SK-N-DZ (cell line): Measurements from ENCODE around the gene ZNF735. TPM values are rescaled to one million over a fixed set of nuclear protein-coding genes. Genes with fewer than 3 reads are reported as not detected.
A peak's percentile ranks its signal among the peaks of the same experiment; 100 is the strongest.
"Not testable (repeated sequence)": the region's sequence is repeated elsewhere in the genome, so short reads cannot be mapped to it uniquely, and the experiment has no call there.

Source experiments
- DNase-seq: peaks from one replicate; pipeline ENCODE4 v3.0.0-alpha.2; 2015; ENCODE audit warnings: low spot score
- polyA plus RNA-seq, 2 experiments: library from polyadenylated mRNA; depleted of rRNA; stranded (reverse); fragments of >200 nt; gene quantifications; 2 replicates each; pipeline ENCODE4 v1.2.3, GENCODE V29; 2014

Gene ZNF735
- polyA plus RNA-seq (2014; cell fraction: cytosol; rRNA removed), result not detected in 2 replicates
- polyA plus RNA-seq (2014; cell fraction: nucleus; rRNA removed), result not detected in 2 replicates

DNA sequence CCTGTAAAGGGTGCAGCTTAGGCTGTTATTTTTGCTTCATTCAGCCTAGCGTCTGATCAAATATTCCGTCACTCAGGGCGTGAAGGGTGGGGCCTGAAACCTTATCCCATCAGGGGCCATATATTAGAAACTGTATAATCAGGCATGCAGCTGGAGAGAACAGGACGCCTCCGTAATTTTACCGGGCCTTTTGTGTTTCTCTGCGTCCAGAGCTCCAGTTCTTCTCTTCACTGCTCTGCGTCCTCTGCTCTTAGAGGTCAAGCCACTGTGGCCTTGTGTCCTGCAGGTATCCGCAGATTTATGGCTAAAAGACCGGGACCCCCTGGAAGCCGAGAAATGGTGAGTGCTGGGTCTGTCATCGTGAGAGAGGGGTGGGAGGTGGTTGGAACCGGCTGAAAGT, at the start of gene ZNF735:
Gene ZNF735 (plus strand): TSS at position 301 of the 400 bp plus-strand sequence. CDS start 0 bp downstream, at position 301.
- DNase-seq, result no peak

DNA sequence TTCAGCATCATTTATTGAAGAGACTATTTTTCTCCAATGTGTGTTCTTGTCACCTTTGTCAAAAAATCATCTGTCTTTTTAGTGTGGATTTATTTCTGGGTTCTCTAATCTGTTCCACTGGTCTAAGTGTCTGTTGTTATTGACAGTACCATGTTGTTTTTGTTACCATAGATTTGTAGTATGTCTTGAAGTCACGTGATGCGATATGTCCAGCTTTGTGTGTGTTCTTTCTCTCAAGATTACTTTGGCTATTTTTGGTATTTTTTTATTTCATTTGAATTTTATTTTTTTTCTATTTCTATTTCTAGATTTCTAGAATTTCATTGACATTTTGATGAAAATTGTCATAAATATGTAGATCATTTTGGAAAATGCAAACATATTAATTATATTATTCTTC, 36.0 kb upstream of the ZNF735 start:
- not testable (repeated sequence) for DNase-seq

DNA sequence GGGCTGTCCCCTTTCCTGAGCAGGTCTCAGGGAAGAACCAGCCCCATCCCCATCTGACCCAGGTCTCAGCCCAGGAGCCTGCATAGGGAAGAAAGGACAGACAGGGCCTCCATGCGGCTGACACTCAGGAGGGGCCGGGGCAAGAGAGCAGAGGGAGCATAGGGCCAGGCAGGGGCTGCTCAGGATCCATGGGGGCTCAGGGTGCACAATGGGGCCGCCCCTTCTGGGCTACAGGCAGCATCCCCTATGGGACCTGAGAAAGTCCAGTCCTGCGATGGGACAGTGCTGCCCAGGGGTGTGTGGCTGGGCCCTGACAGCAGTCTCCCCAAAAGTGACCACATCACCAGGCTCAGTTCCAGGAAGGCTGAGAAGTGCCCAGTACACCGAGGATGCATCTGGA, 32.7 kb upstream of the ZNF735 start:
- DNase-seq, result no peak

DNA sequence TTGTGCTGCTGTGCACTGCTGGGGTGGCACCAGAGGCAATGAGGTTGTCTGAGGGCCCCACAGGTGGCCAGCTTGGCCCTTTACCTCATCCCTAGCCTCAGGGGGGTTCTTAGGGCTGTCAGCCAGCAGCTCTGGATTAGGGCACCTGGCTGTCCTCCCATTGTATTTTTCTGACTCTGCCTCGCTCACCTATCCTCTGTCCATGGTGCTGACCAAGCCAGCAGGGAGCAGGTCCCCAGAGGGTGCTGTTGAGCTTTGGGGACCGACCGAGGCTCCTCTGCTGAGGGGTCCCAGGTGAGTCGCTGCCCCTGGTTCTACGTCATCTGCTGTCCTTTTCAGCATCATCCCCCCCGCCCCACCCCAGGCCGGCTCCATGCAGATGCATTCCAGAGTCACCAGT, 32.1 kb upstream of the ZNF735 start:
- DNase-seq, result no peak

DNA sequence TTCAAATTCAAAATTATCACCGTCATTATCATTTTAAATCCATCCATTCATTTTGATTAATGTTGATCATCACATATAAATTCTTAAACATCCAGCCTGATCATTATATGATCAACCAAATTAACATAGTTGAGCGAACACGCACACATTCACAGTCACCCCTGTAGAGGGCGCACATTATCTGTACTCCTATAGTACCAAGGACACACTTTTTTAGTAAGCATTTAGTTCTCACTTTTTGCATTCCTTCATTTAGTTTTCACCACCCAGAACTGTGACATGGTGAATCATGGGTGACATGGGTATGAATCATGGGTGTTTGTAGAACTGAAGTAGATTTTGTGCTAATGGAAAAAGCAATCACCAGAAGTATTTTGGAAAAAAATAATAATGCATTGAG, 26.0 kb upstream of the ZNF735 start:
- no peak for DNase-seq

DNA sequence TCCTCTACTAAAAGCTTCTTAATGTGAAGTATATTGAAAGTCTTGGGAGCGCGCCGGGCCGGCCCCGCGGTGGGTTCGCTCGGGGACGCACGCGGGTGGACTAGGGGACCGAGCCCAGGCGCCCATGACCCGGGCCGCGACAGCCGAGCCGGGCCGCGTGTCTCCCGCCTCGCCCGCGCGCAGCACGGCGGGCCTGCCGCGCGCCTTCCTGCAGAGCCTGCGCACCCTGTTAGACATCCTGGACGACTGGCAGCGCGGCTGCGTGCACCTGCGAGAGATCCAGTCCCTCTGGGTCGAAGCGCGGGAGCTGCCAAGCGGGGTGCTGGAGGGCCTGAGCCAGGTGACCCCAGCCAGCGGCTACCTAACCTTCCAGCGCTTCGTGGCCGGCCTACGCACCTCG, 25.4 kb upstream of the ZNF735 start:
- DNase-seq, result no peak

DNA sequence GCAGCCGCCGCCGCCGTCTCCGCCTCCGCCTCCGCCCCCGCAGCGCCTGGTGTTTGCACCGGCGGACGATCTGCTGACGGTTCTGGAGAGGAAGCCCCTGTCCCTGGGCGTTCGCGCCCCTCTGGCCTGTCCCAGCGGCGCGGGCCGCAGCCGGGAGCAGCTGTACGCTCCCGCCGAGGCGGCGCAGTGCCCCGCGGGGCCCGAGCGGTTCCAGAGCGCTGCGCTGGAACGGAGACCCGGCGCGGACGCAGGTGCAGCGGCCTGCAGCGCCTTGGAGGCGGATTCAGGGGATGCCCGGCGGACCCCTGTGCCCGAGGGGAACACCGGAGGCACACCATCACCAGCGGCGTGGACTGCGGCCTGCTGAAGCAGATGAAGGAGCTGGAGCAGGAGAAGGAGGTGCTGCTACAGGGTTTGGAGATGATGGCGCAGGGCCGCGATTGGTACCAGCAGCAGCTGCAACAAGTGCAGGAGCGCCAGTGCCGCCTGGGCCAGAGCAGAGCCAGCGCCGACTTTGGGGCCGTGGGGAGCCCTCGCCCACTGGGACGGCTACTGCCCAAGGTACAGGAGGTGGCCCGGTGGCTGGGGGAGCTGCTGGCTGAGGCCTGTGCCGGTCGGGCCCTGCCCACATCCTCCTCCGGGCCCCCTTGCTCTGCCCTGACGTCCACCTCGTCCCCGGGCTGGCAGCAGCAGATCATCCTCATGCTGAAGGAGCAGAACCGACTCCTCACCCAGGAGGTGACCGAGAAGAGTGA, 24.8 kb upstream of the ZNF735 start:
- DNase-seq, result no peak

DNA sequence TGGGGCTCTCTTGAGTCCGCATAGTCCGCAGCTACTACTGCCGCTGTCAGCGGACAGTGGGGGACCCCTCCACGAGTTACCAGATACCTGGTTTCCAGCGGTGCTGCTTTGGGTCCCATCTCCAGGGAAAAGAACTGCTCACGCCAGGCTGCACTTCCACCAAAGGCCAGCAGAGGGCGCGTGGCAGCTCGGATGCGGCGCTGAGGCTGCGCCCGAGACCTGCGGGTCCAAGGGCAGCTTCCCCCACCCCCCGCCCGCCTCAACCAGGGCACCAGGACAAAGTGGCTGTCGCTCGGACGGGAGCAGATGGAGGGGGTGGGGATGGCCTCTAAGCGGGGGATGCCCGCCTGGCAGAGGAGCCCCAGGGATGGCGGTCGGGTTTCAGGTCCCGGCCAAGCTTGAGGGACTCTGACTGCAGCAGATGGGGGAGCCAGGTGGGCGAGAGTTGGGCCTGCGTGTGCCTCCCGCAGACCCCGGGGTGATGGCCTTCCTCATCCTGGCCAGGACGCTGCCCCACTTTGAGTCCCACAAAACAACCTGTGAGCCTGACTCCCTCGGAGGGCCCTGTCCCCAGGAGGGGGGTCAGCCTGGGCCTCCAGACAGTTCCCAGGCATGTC, 23.8 kb upstream of the ZNF735 start:
- DNase-seq, result peak; percentile 36

DNA sequence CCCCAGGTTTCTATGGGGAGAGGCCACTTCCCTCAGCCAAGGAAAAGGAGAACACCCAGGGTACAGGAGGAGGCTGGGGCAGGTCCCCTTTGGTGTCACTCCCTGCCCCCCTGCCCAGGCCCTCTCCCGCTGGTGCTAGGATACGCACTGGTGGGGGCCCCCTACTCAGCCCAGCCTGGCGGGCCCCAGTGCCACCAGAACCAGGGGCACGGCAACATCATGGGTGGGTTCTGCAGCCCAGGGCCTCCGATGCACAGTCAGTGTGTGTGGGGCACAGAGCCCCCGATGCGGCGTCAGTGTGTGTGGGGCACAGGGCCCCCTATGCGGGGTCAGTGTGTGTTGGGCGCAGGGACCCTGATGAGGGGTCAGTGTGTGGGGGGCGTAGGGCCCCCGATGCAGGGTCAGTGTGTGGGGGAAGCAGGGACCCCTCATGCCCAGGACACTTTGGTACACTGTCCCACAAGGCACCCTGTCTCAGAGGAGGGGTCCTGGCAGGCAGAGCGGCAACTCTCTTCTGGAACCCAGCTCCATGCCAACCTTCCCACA, 23.1 kb upstream of the ZNF735 start:
- no peak for DNase-seq

DNA sequence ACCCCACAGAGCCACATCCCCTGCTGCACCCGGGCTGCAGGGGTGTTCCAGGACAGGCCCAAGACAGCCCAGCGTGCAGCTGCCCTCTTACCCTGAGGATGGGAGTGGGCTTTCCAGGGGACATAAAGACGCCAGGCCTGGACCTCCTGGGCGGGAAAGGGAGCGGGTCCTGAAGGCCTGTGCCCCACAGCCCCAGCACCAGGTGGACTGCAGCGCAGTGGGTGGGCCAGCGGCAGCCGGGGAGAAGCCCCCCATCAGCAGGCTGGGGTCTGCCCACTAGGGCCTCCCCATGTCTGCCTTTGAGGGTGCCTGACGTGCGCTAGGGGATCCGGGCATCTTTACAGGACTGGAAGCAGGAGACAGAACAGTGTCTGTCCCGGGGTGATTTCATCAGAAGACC, 22.6 kb upstream of the ZNF735 start:
- DNase-seq, result no peak

DNA sequence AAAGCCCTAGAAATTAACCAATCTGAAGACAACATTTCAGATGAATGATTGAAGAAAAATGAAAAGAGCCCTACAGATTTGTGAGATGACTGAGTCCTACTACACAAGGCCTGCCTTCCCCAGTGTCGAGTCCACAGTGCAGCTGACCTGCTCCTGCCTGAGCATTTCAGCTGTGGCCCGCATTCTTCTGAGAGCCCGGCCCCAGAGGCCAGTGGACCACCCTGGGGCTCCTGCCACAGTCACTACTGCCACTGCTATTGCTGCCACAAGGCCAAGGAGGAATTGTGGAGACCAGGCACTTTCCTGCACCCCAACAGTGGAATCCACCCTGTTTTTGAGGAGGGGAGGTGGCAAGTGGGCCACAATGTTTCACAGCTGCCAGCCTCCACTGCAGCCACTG, 19.6 kb upstream of the ZNF735 start:
- DNase-seq, result no peak

DNA sequence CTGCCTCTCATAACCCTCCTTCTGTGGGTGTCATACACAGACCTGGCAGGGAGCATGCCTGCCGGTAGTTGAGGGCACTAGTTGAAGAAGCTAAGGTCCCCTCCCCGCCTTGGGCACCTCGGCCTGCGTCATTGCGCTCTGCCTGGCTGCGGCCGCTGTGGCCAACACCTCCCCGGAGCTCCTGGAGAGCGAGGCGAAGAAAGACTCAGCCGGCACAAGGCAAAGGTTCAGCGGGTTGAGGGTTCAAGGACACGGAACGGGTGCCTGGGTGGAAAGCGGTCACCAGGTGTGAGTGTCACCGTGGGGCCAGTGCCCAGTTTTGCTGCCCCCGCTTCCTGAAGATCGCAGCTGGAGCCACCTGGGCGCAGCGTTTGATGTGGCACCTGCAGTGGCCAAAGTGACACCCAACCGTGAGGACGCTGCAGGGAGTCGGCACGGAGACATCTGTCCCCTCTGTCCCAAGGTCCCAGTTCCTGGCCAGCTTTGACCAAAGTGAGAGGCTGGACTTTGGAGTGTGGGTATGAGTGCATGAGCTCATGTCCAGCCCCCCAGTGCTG, 14.8 kb upstream of the ZNF735 start:
- no peak for DNase-seq

DNA sequence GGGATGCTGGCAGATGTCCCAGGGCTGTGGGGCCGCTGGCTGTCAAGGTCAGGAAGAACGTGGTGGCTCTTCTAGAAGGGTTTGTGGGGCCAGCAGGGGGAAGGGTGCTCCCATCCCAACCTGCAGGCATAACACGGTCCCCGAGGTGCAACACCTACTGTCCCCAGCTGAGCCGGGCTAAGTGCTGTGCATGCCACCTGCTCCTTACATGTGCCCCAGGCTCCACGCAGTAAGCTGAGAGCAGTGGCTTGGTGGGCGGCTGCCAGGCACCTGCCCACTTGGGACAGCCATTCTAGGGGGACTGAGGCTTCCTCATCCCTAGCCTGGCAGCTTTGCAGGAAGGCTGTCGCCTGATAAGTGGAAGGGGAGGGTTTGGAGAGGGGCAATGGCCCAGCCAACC, 14.2 kb upstream of the ZNF735 start:
- DNase-seq, result no peak

DNA sequence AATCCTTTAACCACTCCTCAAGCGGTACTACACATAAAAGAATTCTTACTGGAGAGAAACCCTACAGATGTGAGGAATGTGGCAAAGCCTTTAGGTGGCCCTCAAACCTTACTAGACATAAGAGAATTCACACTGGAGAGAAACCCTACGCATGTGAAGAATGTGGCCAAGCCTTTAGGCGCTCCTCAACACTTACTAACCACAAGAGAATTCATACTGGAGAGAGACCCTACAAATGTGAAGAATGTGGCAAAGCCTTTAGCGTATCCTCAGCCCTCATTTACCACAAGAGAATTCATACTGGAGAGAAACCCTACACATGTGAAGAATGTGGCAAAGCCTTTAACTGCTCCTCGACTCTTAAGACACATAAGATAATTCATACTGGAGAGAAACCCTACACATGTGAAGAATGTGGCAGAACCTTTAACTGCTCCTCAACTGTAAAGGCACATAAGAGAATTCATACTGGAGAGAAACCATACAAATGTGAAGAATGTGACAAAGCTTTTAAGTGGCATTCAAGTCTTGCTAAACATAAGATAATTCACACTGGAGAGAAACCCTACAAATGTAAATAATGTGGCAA, 12.8 kb downstream of the ZNF735 start:
- DNase-seq, result not testable (repeated sequence)

DNA sequence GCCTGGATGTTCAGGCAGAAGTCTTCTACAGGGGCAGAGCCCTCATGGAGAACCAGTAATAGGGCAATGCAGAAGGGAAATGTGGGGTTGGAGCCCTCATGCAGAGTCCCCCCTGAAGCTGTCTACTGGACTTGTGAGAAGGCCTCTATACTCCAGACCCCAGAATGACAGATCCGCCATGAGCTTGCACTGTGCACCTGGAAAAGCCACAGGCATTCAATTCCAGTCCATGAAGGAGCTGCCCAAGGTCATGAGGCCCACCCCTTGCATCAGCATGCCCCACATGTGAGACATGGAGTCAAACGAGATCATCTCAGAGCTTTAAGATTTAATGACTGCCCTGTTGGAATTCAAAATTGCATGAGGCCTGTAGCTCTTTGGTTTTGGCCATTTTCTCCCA, 16.4 kb downstream of the ZNF735 start:
- no peak for DNase-seq

DNA sequence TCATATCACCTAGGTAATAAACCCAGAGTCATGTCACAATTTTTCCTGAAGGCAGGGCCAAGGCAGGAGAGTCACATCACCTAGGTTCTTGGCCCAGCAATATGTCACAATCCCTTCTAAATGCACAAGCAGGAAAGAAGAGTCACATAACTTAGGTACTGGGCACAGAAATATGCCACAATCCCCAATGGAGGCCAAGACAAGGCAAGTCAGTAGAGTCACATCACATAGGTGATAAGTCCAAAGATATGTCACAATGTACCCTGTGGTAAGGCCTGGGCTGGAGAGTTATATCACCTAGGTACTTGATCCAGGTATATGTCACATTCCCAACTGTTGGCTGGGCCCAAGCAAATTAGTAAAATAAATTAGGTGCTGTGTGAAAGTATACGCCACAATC, 21.2 kb downstream of the ZNF735 start, which contains the start of gene ZNF679:
Gene ZNF679 (plus strand): TSS at position 301 of the 400 bp plus-strand sequence. CDS start 20,644 bp downstream, outside the sequence.
- not testable (repeated sequence) for DNase-seq

DNA sequence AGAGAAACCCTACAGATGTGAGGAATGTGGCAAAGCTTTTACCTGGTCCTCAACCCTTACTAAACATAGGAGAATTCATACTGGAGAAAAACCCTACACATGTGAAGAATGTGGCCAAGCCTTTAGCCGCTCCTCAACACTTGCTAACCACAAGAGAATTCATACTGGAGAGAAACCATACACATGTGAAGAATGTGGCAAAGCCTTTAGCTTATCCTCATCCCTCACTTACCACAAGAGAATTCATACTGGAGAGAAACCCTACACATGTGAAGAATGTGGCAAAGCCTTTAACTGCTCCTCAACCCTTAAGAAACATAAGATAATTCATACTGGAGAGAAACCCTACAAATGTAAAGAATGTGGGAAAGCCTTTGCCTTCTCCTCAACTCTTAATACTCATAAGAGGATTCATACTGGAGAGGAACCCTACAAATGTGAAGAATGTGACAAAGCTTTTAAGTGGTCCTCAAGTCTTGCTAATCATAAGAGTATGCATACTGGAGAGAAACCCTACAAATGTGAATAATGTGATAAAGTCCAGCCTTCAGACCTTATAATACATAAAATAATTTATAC, 59.4 kb downstream of the ZNF735 start:
- no peak for DNase-seq
